Trophoblast cell (in vitro differentiated cells and primary cell): ENCODE measurements around the gene ASTN1.

ENCODE experiments used
- DNase-seq, 2 donors: peaks; one replicate each; pipeline ENCODE4 v3.0.0-alpha.2; 2016
- H2AFZ ChIP-seq: 2 replicates; pipeline ENCODE4 v1.6.1; 2013; ENCODE audit warnings: low read length, moderate library complexity, mild to moderate bottlenecking; ENCODE audit not compliant: insufficient read depth, poor library complexity
- H2AK5ac ChIP-seq: 2 replicates; pipeline ENCODE4 v1.6.1; 2013; ENCODE audit warnings: mild to moderate bottlenecking, low read length
- H2BK120ac ChIP-seq: 2 replicates; pipeline ENCODE4 v1.6.1; 2013; ENCODE audit warnings: low read length, mild to moderate bottlenecking, moderate library complexity; ENCODE audit not compliant: insufficient read depth, poor library complexity
- H2BK12ac ChIP-seq: 2 replicates; pipeline ENCODE4 v1.6.1; 2013; ENCODE audit warnings: mild to moderate bottlenecking, low read length, moderate library complexity
- H2BK5ac ChIP-seq: 2 replicates; pipeline ENCODE4 v1.6.1; 2013; ENCODE audit warnings: low read length, low read depth, moderate library complexity, mild to moderate bottlenecking; ENCODE audit not compliant: poor library complexity
- H3K14ac ChIP-seq: 2 replicates; pipeline ENCODE4 v1.6.1; 2013; ENCODE audit warnings: mild to moderate bottlenecking, low read length
- H3K18ac ChIP-seq: 2 replicates; pipeline ENCODE4 v1.6.1; 2013; ENCODE audit warnings: mild to moderate bottlenecking, low read length
- H3K23ac ChIP-seq: 2 replicates; pipeline ENCODE4 v1.6.1; 2013; ENCODE audit warnings: low read length
- H3K27ac ChIP-seq: 2 replicates; pipeline ENCODE4 v1.5.1; 2013; ENCODE audit warnings: low read depth, mild to moderate bottlenecking, inconsistent platforms, low read length, moderate library complexity
- H3K27me3 ChIP-seq: 2 replicates; pipeline ENCODE4 v1.6.1; 2013; ENCODE audit warnings: inconsistent platforms, mild to moderate bottlenecking, low read length, moderate library complexity; ENCODE audit not compliant: insufficient read depth
- H3K36me3 ChIP-seq, 2 experiments: 1 replicate in 1 of 2; 2 replicates in 1 of 2; pipeline ENCODE4 v1.6.1; 2013; ENCODE audit warnings: low read length in 2 of 2, mild to moderate bottlenecking in 2 of 2, moderate library complexity in 1 of 2; ENCODE audit not compliant: insufficient read depth in 2 of 2, control insufficient read depth in 1 of 2
- H3K4ac ChIP-seq: 2 replicates; pipeline ENCODE4 v1.6.1; 2013; ENCODE audit warnings: low read depth, mild to moderate bottlenecking, low read length, moderate library complexity
- H3K4me1 ChIP-seq, 2 experiments: 1 replicate in 1 of 2; 2 replicates in 1 of 2; pipeline ENCODE4 v1.6.1; 2013; ENCODE audit warnings: low read length in 2 of 2, mild to moderate bottlenecking in 2 of 2, moderate library complexity in 1 of 2; ENCODE audit not compliant: insufficient read depth in 2 of 2, control insufficient read depth in 1 of 2
- H3K4me2 ChIP-seq: 2 replicates; pipeline ENCODE4 v1.6.1; 2013; ENCODE audit warnings: inconsistent platforms, mild to moderate bottlenecking, low read length, moderate library complexity
- H3K4me3 ChIP-seq: 2 replicates; pipeline ENCODE4 v1.5.1; 2013; ENCODE audit warnings: mild to moderate bottlenecking, low read depth, low read length, inconsistent platforms
- H3K79me1 ChIP-seq: one replicate; pipeline ENCODE4 v1.6.1; 2013; ENCODE audit warnings: low read length
- H3K79me2 ChIP-seq: 2 replicates; pipeline ENCODE4 v1.6.1; 2013; ENCODE audit warnings: low read length, mild to moderate bottlenecking; ENCODE audit not compliant: control insufficient read depth, insufficient read depth, poor library complexity
- H3K9ac ChIP-seq: 2 replicates; pipeline ENCODE4 v1.6.1; 2013; ENCODE audit warnings: mild to moderate bottlenecking, low read length
- H3K9me3 ChIP-seq: 2 replicates; pipeline ENCODE4 v1.6.1; 2013; ENCODE audit warnings: low read depth, mild to moderate bottlenecking, control low read depth, inconsistent platforms, low read length; ENCODE audit not compliant: insufficient read depth
- H4K12ac ChIP-seq: 2 replicates; pipeline ENCODE4 v1.6.1; 2013; ENCODE audit warnings: low read depth, mild to moderate bottlenecking, low read length, moderate library complexity
- H4K8ac ChIP-seq: 2 replicates; pipeline ENCODE4 v1.6.1; 2013; ENCODE audit warnings: low read depth, mild to moderate bottlenecking, low read length, moderate library complexity
- H4K91ac ChIP-seq: one replicate; pipeline ENCODE4 v1.6.1; 2013; ENCODE audit warnings: low read depth, mild to moderate bottlenecking, low read length, moderate library complexity
- WGBS: extraction: QIAGEN DNeasy Blood & Tissue Kit; methylation state at CpG from one replicate; pipeline ENCODE4 v1.1.7; 2013; ENCODE audit warnings: missing lambda C conversion rate; ENCODE audit not compliant: insufficient read length, insufficient coverage; ENCODE audit errors: extremely low coverage; 5-methylcytosine and 5-hydroxymethylcytosine counted together

ASTN1 gene

GRCh38 chr1:177032434-177032833 is 132.1 kb downstream of the ASTN1 start:
- Histone ChIP-seq H3K79me1 (no peaks in the 10 kb centered on the region), H2BK120ac (no peak overlapping the region), H4K8ac (no peak overlapping the region), H3K36me3 (no peaks in the 10 kb centered on the region), H3K4me1 (no peaks in the 10 kb centered on the region), H3K27me3 (no peaks in the 10 kb centered on the region), H3K79me2 (no peaks in the 10 kb centered on the region), H3K14ac (no peak overlapping the region), H4K12ac (no peak overlapping the region), H3K23ac (no peak overlapping the region), H3K9me3 (peaks cover 2% of the 10 kb centered on the region), H2BK5ac (no peak overlapping the region), H2AK5ac (no peak overlapping the region), H3K4me3 (no peak overlapping the region), H3K4me2 (no peak overlapping the region), H2BK12ac (no peak overlapping the region), H3K9ac (no peak overlapping the region), H3K27ac (no peak overlapping the region), H4K91ac (no peak overlapping the region), H3K4ac (no peak overlapping the region), H2AFZ (no peak overlapping the region), H3K18ac (no peak overlapping the region)
- WGBS = no CpG with 5 or more reads among the region's 22 CpGs
- no peak for DNase-seq

GRCh38 chr1:177024623-177025022 is 139.9 kb downstream of the ASTN1 start:
- Histone ChIP-seq H3K9me3 (peaks cover 2% of the 10 kb centered on the region), H3K27me3 (no peaks in the 10 kb centered on the region), H4K12ac (no peak overlapping the region), H3K36me3 (no peaks in the 10 kb centered on the region), H3K23ac (no peak overlapping the region), H2BK5ac (no peak overlapping the region), H2AFZ (no peak overlapping the region), H3K27ac (no peak overlapping the region), H3K4ac (no peak overlapping the region), H2BK120ac (no peak overlapping the region), H2BK12ac (no peak overlapping the region), H3K4me1 (no peaks in the 10 kb centered on the region), H3K79me1 (no peaks in the 10 kb centered on the region), H3K14ac (no peak overlapping the region), H4K8ac (no peak overlapping the region), H3K18ac (no peak overlapping the region), H4K91ac (no peak overlapping the region), H2AK5ac (no peak overlapping the region), H3K4me3 (no peak overlapping the region), H3K79me2 (no peaks in the 10 kb centered on the region), H3K9ac (no peak overlapping the region), H3K4me2 (no peak overlapping the region)
- WGBS = no CpG with 5 or more reads among the region's 4 CpGs
- DNase-seq = no peak

- H3K9me3 ChIP-seq = no peaks in the 10 kb centered on the region
- H3K4me3 ChIP-seq = no peak overlapping the region
- H3K4ac ChIP-seq = no peak overlapping the region
- no peak overlapping the region for H2BK120ac ChIP-seq
- H3K27ac ChIP-seq = no peak overlapping the region
- H3K23ac ChIP-seq = no peak overlapping the region
- no peak overlapping the region for H3K4me2 ChIP-seq
- H3K4me1 ChIP-seq = no peaks in the 10 kb centered on the region
- no peaks in the 10 kb centered on the region for H3K36me3 ChIP-seq
- H3K9ac ChIP-seq = no peak overlapping the region
- no peak overlapping the region for H2BK12ac ChIP-seq
- no CpG with 5 or more reads among the region's 3 CpGs for WGBS
- no peak overlapping the region for H4K91ac ChIP-seq
- H2AK5ac ChIP-seq = no peak overlapping the region
- no peak overlapping the region for H4K8ac ChIP-seq
- no peak overlapping the region for H2AFZ ChIP-seq
- no peak overlapping the region for H2BK5ac ChIP-seq
- H3K27me3 ChIP-seq = no peaks in the 10 kb centered on the region
- H3K79me2 ChIP-seq = no peaks in the 10 kb centered on the region
- no peak for DNase-seq
- H4K12ac ChIP-seq = no peak overlapping the region
- H3K18ac ChIP-seq = no peak overlapping the region
- no peaks in the 10 kb centered on the region for H3K79me1 ChIP-seq
- H3K14ac ChIP-seq = no peak overlapping the region
Measured at GRCh38 chr1:177023726-177024125, 140.8 kb downstream of the ASTN1 start.

GRCh38 chr1:177023249-177023648 is 141.3 kb downstream of the ASTN1 start:
- no peak for DNase-seq
- Histone ChIP-seq H2AK5ac (no peak overlapping the region), H3K14ac (no peak overlapping the region), H3K27me3 (no peaks in the 10 kb centered on the region), H3K4me1 (no peaks in the 10 kb centered on the region), H3K79me2 (no peaks in the 10 kb centered on the region), H3K79me1 (no peaks in the 10 kb centered on the region), H3K23ac (no peak overlapping the region), H3K18ac (no peak overlapping the region), H2BK120ac (no peak overlapping the region), H2AFZ (no peak overlapping the region), H4K91ac (no peak overlapping the region), H3K9me3 (no peaks in the 10 kb centered on the region), H3K36me3 (no peaks in the 10 kb centered on the region), H3K4me2 (no peak overlapping the region), H3K4ac (no peak overlapping the region), H3K9ac (no peak overlapping the region), H3K27ac (no peak overlapping the region), H4K12ac (no peak overlapping the region), H2BK5ac (no peak overlapping the region), H4K8ac (no peak overlapping the region), H3K4me3 (no peak overlapping the region), H2BK12ac (no peak overlapping the region)
- WGBS = no CpG with 5 or more reads among the region's 14 CpGs
